DMS153 (cell line): ENCODE measurements around the gene FBL.

Experiments
- DNase-seq: peaks from one replicate; lab custom pipeline; 2025; lab: John Stamatoyannopoulos, UW

Gene FBL

DNA sequence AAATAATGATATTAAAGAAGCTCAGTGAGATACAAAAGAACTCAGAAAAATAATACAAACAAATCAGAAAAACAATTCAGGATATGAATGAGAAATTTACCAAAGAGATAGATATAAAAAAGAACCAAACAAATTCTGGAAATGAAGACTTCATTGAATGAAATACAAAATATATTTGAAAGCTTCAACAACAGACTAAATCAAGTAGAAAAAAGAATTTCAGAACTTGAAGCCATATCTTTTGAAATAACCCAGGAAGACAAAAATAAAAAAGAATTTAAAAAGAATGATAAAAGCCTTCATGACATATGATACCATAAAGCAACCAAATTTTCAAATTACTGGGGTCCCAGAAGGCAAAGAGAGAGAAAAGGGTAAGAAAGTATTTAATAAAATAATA is 57.9 kb downstream of the FBL start:
- DNase-seq = no peak
